NCI-H2196 (cell line): Measurements from ENCODE around the gene RADIL.

ENCODE experiments used
- DNase-seq: peaks from one replicate; lab custom pipeline; 2025; ENCODE audit not compliant: unreplicated experiment; lab: John Stamatoyannopoulos, UW

RADIL gene

GRCh38 chr7:4882169-4883032 lies 1.1 kb downstream of the RADIL start:
- DNase-seq, result no peak

DNA sequence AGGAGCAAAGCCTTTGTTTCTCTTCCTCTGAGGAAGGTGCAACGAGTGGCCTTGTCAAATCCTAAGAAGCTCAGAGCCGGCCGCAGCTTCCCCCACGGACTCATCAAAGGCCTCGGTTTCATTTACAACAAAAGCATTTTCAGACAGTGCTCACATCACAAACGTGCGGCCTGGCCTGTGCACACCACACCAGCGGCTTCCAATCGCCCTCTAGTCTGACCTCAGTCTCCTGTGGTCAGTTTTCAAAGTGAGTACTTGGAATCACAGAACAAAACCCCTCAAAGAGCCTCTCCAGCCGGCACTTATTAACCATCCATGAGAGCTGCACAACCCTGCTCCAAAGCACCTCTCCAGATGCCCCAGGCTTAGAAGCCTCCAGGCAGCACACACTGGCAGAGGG lies 3.3 kb downstream of the RADIL start:
- DNase-seq, result no peak

- no peak for DNase-seq
Observed at GRCh38 chr7:4879396-4880081, 4.0 kb downstream of the RADIL start.

DNA sequence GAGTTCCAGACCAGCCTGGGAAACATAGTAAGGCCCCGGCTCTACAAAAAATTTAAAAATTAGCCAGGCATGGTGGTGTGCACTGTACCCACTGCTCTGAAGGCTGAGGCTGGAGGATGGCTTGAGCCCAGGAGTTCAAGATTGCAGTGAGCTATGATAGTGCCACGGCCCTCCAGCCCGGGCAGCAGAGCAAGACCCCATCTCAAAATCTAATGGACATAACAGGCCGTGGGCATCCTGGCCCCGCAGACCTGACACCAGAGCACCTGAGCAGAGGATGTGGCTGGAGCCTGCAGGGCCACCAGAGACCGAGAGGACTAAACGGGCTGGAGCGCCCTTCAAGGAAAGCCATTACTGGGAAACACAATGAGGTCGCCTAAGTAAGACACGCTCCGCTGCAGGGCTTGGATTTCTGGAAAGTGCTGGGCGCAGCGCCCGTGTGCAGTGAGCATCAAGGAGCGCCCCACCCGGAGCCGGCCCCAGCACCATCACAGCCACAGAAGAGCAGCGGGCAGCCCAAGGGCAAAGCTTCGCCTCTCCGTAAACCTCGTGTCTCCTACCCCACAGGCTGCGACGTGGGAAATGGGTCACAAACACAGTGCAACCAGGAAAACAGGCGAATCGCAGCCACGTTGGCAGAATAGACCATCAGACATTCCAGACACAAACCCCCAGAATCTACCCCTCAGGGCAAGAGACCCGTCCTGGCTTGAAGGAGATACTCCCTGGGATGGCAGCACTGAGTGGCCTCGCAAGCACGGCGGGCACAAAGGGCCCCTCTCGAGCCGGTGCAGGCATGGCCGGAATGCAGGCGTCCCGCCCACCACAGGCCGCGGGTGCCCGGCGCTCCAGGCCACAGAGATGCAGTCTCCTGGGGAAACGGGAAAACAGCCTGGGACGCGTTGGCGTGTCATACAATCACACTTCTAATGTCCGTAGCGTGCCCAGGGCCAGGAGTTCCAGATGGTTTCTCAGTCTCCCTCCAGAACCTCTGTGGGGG lies 4.9 kb downstream of the RADIL start:
- DNase-seq, result no peak

GRCh38 chr7:4876586-4876985 lies 6.9 kb downstream of the RADIL start:
- DNase-seq, result no peak

DNA sequence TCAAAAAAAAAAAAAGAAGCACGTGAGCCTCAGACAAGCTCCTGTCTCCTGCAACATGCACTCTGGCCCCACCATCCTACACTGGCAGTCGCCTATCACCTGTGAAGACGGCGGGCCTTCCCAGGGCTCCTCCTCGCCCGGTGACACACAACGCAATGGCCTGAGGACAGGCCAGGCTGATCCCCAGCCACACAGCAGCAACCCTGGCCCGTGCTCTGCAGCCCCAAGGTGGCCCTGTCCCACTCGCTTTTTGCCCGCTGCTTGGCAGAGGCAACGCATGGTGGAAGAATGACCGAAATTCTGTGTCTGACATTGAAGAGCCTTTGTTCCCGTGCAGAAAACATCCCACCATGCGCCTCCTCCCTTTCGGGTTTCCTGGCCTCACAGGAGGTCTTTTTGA lies 8.1 kb downstream of the RADIL start:
- DNase-seq, result no peak

- no peak for DNase-seq
Observed at GRCh38 chr7:4873071-4873944, 10.2 kb downstream of the RADIL start.

DNA sequence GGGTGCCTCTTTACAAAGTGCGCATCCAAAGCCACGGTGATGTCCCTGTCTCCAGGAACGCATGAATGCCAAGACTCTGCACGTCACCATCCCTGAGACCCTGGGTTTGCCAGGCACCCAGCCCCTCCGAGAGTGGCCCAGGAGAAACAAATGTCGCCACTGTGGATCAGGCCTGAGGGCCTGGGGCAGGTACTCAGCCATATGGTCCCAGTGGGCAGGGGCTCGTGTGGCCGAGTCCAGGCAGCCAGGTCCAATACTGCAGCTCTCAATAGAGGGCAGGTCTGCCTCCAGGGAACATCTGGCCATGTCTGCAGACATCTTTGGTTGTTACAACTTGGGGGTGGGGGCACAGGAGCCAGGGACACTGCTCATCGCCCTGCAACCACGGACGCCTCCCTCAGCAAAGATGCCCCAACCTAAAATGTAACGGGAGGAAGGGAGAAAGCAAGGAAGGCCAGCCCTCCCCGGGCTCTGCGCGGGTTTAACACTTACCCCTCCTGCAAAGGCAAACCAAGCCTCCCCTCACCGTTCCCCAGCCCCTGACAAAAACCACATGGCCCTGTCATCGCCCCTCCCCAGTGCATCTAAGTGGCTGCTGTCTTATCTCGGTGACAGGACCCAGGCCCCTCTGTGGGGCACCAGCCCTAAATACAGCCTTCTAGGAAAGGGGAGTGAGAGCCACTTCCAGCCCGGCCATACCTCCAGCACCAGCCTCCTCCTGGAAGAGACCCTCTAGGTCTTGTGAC lies 11.4 kb downstream of the RADIL start:
- DNase-seq, result no peak

GRCh38 chr7:4871056-4871680 lies 12.3 kb downstream of the RADIL start:
- DNase-seq, result no peak

GRCh38 chr7:4868493-4868892 lies 15.0 kb downstream of the RADIL start:
- DNase-seq, result no peak

DNA sequence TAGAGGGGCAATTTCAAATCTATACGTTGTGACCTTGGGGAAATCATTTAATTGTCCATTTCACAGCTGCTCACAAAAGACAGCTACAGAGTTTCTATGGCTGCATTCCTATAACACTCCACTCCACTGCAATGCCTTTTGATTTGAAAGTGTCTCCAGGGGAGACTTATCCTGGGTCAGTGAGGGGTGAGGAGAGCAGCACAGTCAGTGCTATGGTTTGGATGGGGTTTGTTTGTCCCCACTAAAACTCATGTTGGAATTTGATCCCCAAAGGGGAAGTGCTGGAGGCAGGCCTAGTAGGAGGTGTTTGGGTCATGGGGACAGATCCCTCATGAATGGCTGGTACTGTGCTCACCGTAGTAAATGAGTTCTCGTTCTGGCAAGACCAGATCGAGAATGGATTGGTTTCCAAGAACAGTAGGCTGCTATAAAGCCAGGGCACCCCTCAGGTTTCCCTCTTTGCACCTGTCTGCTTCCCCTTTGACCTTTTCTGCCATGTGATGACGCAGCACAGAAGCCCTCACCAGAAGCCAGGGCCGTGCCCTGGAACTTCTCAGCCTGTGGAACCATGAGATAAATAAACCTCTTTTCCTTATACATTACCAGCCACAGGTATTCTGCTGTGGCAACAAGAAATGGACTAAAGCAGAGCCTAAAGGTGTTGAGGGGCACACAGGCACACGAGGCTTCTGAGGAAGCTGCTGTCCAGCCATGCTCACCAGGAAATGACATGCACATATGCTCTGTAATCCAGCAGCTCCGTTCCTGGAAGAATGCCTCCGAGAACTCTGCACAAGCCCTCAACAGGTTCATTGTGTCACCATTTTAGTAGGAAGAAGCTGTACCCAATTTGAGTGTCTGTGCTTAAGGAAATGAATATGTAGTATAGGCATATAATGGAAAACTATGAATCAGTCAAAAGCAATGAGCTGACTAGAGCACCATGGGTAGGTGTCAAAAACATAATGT lies 16.7 kb downstream of the RADIL start:
- DNase-seq, result no peak

- no peak for DNase-seq
Observed at GRCh38 chr7:4862156-4862555, 21.4 kb downstream of the RADIL start.

GRCh38 chr7:4861673-4862072 lies 21.8 kb downstream of the RADIL start, which contains the start of gene PAPOLB:
Gene PAPOLB (minus strand): TSS chr7:4862030. CDS start chr7:4861810, 220 bp downstream.
- no peak for DNase-seq

- no peak for DNase-seq
Observed at GRCh38 chr7:4861227-4861626, 22.3 kb downstream of the RADIL start.

GRCh38 chr7:4857189-4857588 lies 26.3 kb downstream of the RADIL start:
- DNase-seq, result no peak

- no peak for DNase-seq
Observed at GRCh38 chr7:4856336-4857057, 27.0 kb downstream of the RADIL start.

- DNase-seq, result no peak
Observed at GRCh38 chr7:4854916-4855315, 28.6 kb downstream of the RADIL start.
